ENCODE results near the gene ACOT8. TPM values are rescaled to one million over a fixed set of nuclear protein-coding genes. Genes with fewer than 3 reads are reported as not detected.

ACOT8 gene
- total and polyA plus RNA-seq, 10 of the 15 experiments (the other 5 are each of a cell fraction or from before 2014, with no cell fraction given) = 5.1 to 47.9 (median 31.8) TPM

GRCh38 chr20:45810191-45810970 is 46.8 kb downstream of the ACOT8 start (continued):
- TF ChIP-seq, protein P1, sequence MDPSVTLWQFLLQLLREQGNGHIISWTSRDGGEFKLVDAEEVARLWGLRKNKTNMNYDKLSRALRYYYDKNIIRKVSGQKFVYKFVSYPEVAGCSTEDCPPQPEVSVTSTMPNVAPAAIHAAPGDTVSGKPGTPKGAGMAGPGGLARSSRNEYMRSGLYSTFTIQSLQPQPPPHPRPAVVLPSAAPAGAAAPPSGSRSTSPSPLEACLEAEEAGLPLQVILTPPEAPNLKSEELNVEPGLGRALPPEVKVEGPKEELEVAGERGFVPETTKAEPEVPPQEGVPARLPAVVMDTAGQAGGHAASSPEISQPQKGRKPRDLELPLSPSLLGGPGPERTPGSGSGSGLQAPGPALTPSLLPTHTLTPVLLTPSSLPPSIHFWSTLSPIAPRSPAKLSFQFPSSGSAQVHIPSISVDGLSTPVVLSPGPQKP (IDR thresholded peaks at IDR 0.05; ENCODE audit: low read depth, low read length) = no peak

GRCh38 chr20:45801851-45802250 is 55.3 kb downstream of the ACOT8 start:
- no peak for ATAC-seq
- BruUV-seq (replicated peaks) = no TSS peak
- in situ Hi-C loops (cut with MboI) = loop anchor here (25.0 kb wide), 1 partner anchor 560 kb away; no protein-coding TSS in a partner anchor
- H2AFZ ChIP-seq (ENCODE audit: control insufficient read depth, low read depth, low read length) = no peak overlapping the region
- CTCF ChIA-PET = interaction anchor here (4.6 to 5.0 kb wide), 3 partner anchors 161 to 212 kb away, joined by 26 to 120 read pairs (median 64); no protein-coding TSS in a partner anchor
- FAIRE-seq = no peak
- no peaks in the 10 kb centered on the region for H3K4me1 ChIP-seq (ENCODE audit: control insufficient read depth, insufficient read depth, low read length)
- H3K9ac ChIP-seq (ENCODE audit: control insufficient read depth, insufficient read depth, low read length) = no peak overlapping the region
- H3K36me3 ChIP-seq (ENCODE audit: control insufficient read depth in 2 of 2, insufficient read depth in 2 of 2, low read length in 1 of 2) = peaks cover 3 to 23% of the 10 kb centered on the region in 2 experiments
- no peak overlapping the region for H3K4me2 ChIP-seq (ENCODE audit: control insufficient read depth, insufficient read depth)
- RAD21 ChIA-PET (ENCODE audit: unreplicated experiment) = no interaction called here
- SMC1A ChIA-PET (ENCODE audit: uncharacterized antibody, unreplicated experiment) = interaction anchor here (0.6 to 1.7 kb wide), 4 partner anchors 37 to 167 kb away, joined by 3 read pairs; no protein-coding TSS in a partner anchor
- TF ChIP-seq SIX5 (IDR thresholded peaks at IDR 0.05; ENCODE audit: low read depth, low read length, severe bottlenecking) = no peak
- no peak for TF ChIP-seq SIN3A (IDR thresholded peaks at IDR 0.05; ENCODE audit: low read depth, low read length)
- no peak for TF ChIP-seq DPF2 (IDR thresholded peaks at IDR 0.05)
- TF ChIP-seq CEBPZ (IDR thresholded peaks at IDR 0.05; ENCODE audit: low read depth, low read length) = no peak
- no peak for TF ChIP-seq KDM1A (IDR thresholded peaks at IDR 0.05; ENCODE audit: borderline replicate concordance)
- no peak for TF ChIP-seq SP1 (IDR thresholded peaks at IDR 0.05; ENCODE audit: low read depth, low read length)
- TF ChIP-seq NBN (IDR thresholded peaks at IDR 0.05) = no peak
- TF ChIP-seq JUND (IDR thresholded peaks at IDR 0.05; ENCODE audit: low read depth, low read length) = no peak
- no peak for TF ChIP-seq SRF (IDR thresholded peaks at IDR 0.05; ENCODE audit: low read depth in 2 of 2, low read length in 2 of 2)
- no peak overlapping the region for H3K4me3 ChIP-seq
- no peak overlapping the region for H3K27ac ChIP-seq (ENCODE audit: control insufficient read depth, insufficient read depth)
- H3K27me3 ChIP-seq (replicated peaks in 1 of 2; ENCODE audit: control insufficient read depth in 2 of 2, insufficient read depth in 2 of 2, low read length in 1 of 2) = no peaks in the 10 kb centered on the region
- DNase-seq (ENCODE audit: low read depth, low spot score) = no peak
- intact Hi-C loops (cut with micrococcal nuclease; ENCODE audit: unreplicated experiment) = no loop called here
- no peaks in the 10 kb centered on the region for H3K79me2 ChIP-seq (ENCODE audit: control insufficient read depth, insufficient read depth, low read length)
- 99% methylated on average over 7 of the region's 7 CpGs for WGBS (ENCODE audit: insufficient coverage, insufficient replicate concordance, low lambda C conversion rate, missing lambda C conversion rate)
- POLR2A ChIA-PET = interaction anchor here (0.6 kb wide), 1 partner anchor 886 kb away, joined by 3 read pairs; no protein-coding TSS in a partner anchor
- no peaks in the 10 kb centered on the region for H3K9me3 ChIP-seq (replicated peaks; ENCODE audit: control insufficient read depth, insufficient read depth, low read length)
- no peaks in the 10 kb centered on the region for H4K20me1 ChIP-seq (ENCODE audit: control insufficient read depth, insufficient read depth)

Data from GM12878 (cell line).